ENCODE measurements around the gene UBD. TPM values are rescaled to one million over a fixed set of nuclear protein-coding genes. Genes with fewer than 3 reads are reported as not detected.

The UBD gene
- total RNA-seq, 1 donor from 2014 or later, result 1.6 TPM

GRCh38 chr6:29537714-29538403 lies 21.7 kb downstream of the UBD start:
- no peak overlapping the region for H3K4me3 ChIP-seq (ENCODE audit: low read length in 3 of 3)
- no peak overlapping the region for H3K27ac ChIP-seq (ENCODE audit: low read depth, low read length)
- H3K9me3 ChIP-seq (ENCODE audit: control insufficient read depth in 3 of 3, low read length in 3 of 3), result no peaks in the 10 kb centered on the region
- H3K4me1 ChIP-seq (ENCODE audit: control insufficient read depth in 3 of 3, insufficient read depth in 3 of 3, low read length in 3 of 3), result no peaks in the 10 kb centered on the region
- no peak overlapping the region for H3K9ac ChIP-seq (ENCODE audit: low read depth in 1 of 3, low read length in 3 of 3)
- H3K36me3 ChIP-seq (ENCODE audit: control insufficient read depth in 3 of 3, insufficient read depth in 3 of 3, low read length in 3 of 3), result no peaks in the 10 kb centered on the region
- H3K27me3 ChIP-seq (ENCODE audit: control insufficient read depth in 3 of 3, insufficient read depth in 3 of 3, low read length in 3 of 3), result peaks cover 0 to 8% (median 4%) of the 10 kb centered on the region in 3 donors

GRCh38 chr6:29532320-29532951 lies 27.1 kb downstream of the UBD start:
- Histone ChIP-seq H3K9ac (ENCODE audit: low read depth in 1 of 3, low read length in 3 of 3) (no peak overlapping the region), H3K4me1 (ENCODE audit: control insufficient read depth in 3 of 3, insufficient read depth in 3 of 3, low read length in 3 of 3) (no peaks in the 10 kb centered on the region), H3K4me3 (ENCODE audit: low read length in 3 of 3) (no peak overlapping the region), H3K9me3 (ENCODE audit: control insufficient read depth in 3 of 3, low read length in 3 of 3) (no peaks in the 10 kb centered on the region), H3K27me3 (ENCODE audit: control insufficient read depth in 3 of 3, insufficient read depth in 3 of 3, low read length in 3 of 3) (no peaks in the 10 kb centered on the region), H3K27ac (ENCODE audit: low read depth, low read length) (no peak overlapping the region), H3K36me3 (ENCODE audit: control insufficient read depth in 3 of 3, insufficient read depth in 3 of 3, low read length in 3 of 3) (no peaks in the 10 kb centered on the region)

GRCh38 chr6:29531668-29532067 lies 27.9 kb downstream of the UBD start:
- no peaks in the 10 kb centered on the region for H3K9me3 ChIP-seq (ENCODE audit: control insufficient read depth in 3 of 3, low read length in 3 of 3)
- no peak overlapping the region for H3K9ac ChIP-seq (ENCODE audit: low read depth in 1 of 3, low read length in 3 of 3)
- H3K4me1 ChIP-seq (ENCODE audit: control insufficient read depth in 3 of 3, insufficient read depth in 3 of 3, low read length in 3 of 3), result no peaks in the 10 kb centered on the region
- H3K27me3 ChIP-seq (ENCODE audit: control insufficient read depth in 3 of 3, insufficient read depth in 3 of 3, low read length in 3 of 3), result no peaks in the 10 kb centered on the region
- H3K4me3 ChIP-seq (ENCODE audit: low read length in 3 of 3), result no peak overlapping the region
- no peak overlapping the region for H3K27ac ChIP-seq (ENCODE audit: low read depth, low read length)
- no peaks in the 10 kb centered on the region for H3K36me3 ChIP-seq (ENCODE audit: control insufficient read depth in 3 of 3, insufficient read depth in 3 of 3, low read length in 3 of 3)

GRCh38 chr6:29530671-29531310 lies 28.7 kb downstream of the UBD start:
- no peaks in the 10 kb centered on the region for H3K9me3 ChIP-seq (ENCODE audit: control insufficient read depth in 3 of 3, low read length in 3 of 3)

DNA sequence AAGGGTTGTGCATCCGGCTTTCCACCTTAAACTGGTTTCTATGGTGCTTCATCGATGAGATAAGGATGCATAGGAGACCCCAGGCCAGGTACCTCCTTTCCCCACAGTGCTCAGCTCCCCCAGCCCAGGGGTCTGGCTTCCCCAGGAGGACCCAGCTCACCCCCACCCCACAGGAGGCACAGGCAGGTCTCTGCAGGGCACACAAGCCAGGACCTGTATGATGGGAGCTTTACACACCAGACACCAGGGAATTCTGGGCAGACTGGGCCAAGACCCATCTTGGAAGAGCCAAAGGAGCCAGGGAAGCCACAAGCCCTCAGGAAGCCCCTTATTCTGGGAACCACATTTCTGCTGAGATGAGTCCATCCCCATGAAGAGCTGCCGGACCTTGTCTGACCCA lies 29.6 kb downstream of the UBD start:
- Histone ChIP-seq H3K4me1 (ENCODE audit: control insufficient read depth in 3 of 3, insufficient read depth in 3 of 3, low read length in 3 of 3) (no peaks in the 10 kb centered on the region), H3K27me3 (ENCODE audit: control insufficient read depth in 3 of 3, insufficient read depth in 3 of 3, low read length in 3 of 3) (no peaks in the 10 kb centered on the region), H3K4me3 (ENCODE audit: low read length in 3 of 3) (no peak overlapping the region), H3K27ac (ENCODE audit: low read depth, low read length) (no peak overlapping the region), H3K9ac (ENCODE audit: low read depth in 1 of 3, low read length in 3 of 3) (no peak overlapping the region), H3K36me3 (ENCODE audit: control insufficient read depth in 3 of 3, insufficient read depth in 3 of 3, low read length in 3 of 3) (no peaks in the 10 kb centered on the region), H3K9me3 (ENCODE audit: control insufficient read depth in 3 of 3, low read length in 3 of 3) (no peaks in the 10 kb centered on the region)

More at GRCh38 chr6:29530671-29531310, 28.7 kb downstream of the UBD start:
- H3K27me3 ChIP-seq (ENCODE audit: control insufficient read depth in 3 of 3, insufficient read depth in 3 of 3, low read length in 3 of 3), result no peaks in the 10 kb centered on the region
- no peak overlapping the region for H3K27ac ChIP-seq (ENCODE audit: low read depth, low read length)
- H3K4me3 ChIP-seq (ENCODE audit: low read length in 3 of 3), result no peak overlapping the region
- H3K4me1 ChIP-seq (ENCODE audit: control insufficient read depth in 3 of 3, insufficient read depth in 3 of 3, low read length in 3 of 3), result no peaks in the 10 kb centered on the region
- no peaks in the 10 kb centered on the region for H3K36me3 ChIP-seq (ENCODE audit: control insufficient read depth in 3 of 3, insufficient read depth in 3 of 3, low read length in 3 of 3)
- no peak overlapping the region for H3K9ac ChIP-seq (ENCODE audit: low read depth in 1 of 3, low read length in 3 of 3)

DNA sequence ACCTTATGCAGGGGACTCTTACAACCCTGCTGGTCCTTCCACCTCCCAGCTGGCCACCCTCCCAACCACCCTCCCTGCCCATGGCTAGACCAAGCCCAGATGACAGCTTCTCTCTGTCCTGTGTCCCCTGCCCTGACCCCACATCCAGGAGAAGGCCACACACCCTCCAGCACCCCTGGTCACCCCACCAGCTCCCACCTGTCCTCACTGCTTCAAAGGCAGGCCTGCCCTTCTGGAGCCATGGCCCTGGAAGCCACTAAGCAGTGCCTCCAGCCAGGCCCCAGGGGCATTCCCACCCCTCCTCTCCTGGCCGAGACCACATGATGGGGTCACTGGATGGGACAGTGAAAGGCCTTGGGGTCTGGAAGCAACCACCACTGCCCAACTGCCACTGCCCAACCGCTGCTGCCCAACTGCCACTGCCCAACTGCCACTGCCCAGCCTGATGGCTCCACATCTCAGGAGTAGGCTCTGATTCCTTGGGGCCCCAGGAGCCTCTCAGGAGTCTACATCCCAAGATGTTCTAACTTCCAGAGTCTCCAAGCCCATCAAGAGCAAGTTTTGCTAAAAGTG lies 30.5 kb downstream of the UBD start:
- H3K36me3 ChIP-seq (ENCODE audit: control insufficient read depth in 3 of 3, insufficient read depth in 3 of 3, low read length in 3 of 3), result no peaks in the 10 kb centered on the region
- H3K27me3 ChIP-seq (ENCODE audit: control insufficient read depth in 3 of 3, insufficient read depth in 3 of 3, low read length in 3 of 3), result no peaks in the 10 kb centered on the region
- no peak overlapping the region for H3K9ac ChIP-seq (ENCODE audit: low read depth in 1 of 3, low read length in 3 of 3)
- no peaks in the 10 kb centered on the region for H3K9me3 ChIP-seq (ENCODE audit: control insufficient read depth in 3 of 3, low read length in 3 of 3)
- no peaks in the 10 kb centered on the region for H3K4me1 ChIP-seq (ENCODE audit: control insufficient read depth in 3 of 3, insufficient read depth in 3 of 3, low read length in 3 of 3)
- no peak overlapping the region for H3K4me3 ChIP-seq (ENCODE audit: low read length in 3 of 3)
- H3K27ac ChIP-seq (ENCODE audit: low read depth, low read length), result no peak overlapping the region

DNA sequence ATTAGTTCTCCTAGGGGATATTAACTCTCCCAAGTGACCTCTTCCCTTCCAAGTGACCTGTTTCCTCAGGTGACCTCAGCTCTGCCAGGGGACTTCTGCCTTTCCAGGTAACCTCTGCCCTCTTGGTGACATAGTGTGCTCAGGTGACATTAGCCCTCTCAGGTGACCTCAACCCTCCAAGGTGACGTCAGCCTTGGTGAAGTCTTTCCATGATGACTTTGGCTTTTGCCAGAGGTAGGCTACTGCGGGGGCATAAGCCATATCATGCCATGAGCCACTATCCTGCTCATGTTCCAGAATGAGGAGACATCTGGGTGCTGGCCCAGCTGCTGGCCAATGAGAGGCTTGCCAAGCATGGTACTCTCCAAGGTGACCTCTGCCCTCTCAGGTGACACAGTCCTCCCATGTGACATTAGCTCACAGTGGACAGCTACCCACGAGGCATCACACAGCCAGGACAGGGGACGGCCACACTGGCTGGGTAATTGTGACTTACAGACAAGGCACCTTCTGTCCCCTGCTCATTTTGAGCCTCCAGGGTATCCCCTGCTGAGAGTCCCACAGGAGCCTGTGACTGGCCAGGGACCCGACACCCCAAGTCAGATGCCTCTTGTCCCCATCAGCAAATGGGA lies 31.1 kb downstream of the UBD start:
- Histone ChIP-seq H3K9me3 (ENCODE audit: control insufficient read depth in 3 of 3, low read length in 3 of 3) (no peaks in the 10 kb centered on the region), H3K27ac (ENCODE audit: low read depth, low read length) (no peak overlapping the region), H3K9ac (ENCODE audit: low read depth in 1 of 3, low read length in 3 of 3) (no peak overlapping the region), H3K4me3 (ENCODE audit: low read length in 3 of 3) (no peak overlapping the region), H3K27me3 (ENCODE audit: control insufficient read depth in 3 of 3, insufficient read depth in 3 of 3, low read length in 3 of 3) (no peaks in the 10 kb centered on the region), H3K36me3 (ENCODE audit: control insufficient read depth in 3 of 3, insufficient read depth in 3 of 3, low read length in 3 of 3) (no peaks in the 10 kb centered on the region), H3K4me1 (ENCODE audit: control insufficient read depth in 3 of 3, insufficient read depth in 3 of 3, low read length in 3 of 3) (no peaks in the 10 kb centered on the region)

DNA sequence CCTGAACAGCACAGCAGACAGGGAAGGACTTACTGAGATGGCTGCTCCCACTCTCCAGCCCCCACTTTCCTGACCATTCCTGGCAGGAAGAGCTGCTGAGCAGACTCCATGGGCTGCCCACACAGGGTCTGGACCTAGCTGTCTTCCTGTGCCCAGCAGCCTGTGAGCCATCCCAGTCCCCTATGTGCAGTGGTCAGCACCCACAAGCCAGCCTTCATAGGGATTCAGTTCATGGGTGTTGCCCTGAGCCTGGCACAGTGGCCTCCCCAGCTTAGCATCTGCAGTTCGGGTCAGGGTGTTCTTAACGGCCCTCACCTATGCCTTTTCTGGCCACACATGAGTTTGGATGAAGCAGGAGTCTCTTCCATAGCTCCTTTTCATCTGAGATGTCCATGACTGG lies 32.0 kb downstream of the UBD start:
- Histone ChIP-seq H3K4me1 (ENCODE audit: control insufficient read depth in 3 of 3, insufficient read depth in 3 of 3, low read length in 3 of 3) (no peaks in the 10 kb centered on the region), H3K27me3 (ENCODE audit: control insufficient read depth in 3 of 3, insufficient read depth in 3 of 3, low read length in 3 of 3) (no peaks in the 10 kb centered on the region), H3K9me3 (ENCODE audit: control insufficient read depth in 3 of 3, low read length in 3 of 3) (no peaks in the 10 kb centered on the region), H3K4me3 (ENCODE audit: low read length in 3 of 3) (no peak overlapping the region), H3K9ac (ENCODE audit: low read depth in 1 of 3, low read length in 3 of 3) (no peak overlapping the region), H3K27ac (ENCODE audit: low read depth, low read length) (no peak overlapping the region), H3K36me3 (ENCODE audit: control insufficient read depth in 3 of 3, insufficient read depth in 3 of 3, low read length in 3 of 3) (no peaks in the 10 kb centered on the region)

GRCh38 chr6:29527126-29527525 lies 32.4 kb downstream of the UBD start:
- Histone ChIP-seq H3K9ac (ENCODE audit: low read depth in 1 of 3, low read length in 3 of 3) (no peak overlapping the region), H3K4me1 (ENCODE audit: control insufficient read depth in 3 of 3, insufficient read depth in 3 of 3, low read length in 3 of 3) (no peaks in the 10 kb centered on the region), H3K27ac (ENCODE audit: low read depth, low read length) (no peak overlapping the region), H3K9me3 (ENCODE audit: control insufficient read depth in 3 of 3, low read length in 3 of 3) (no peaks in the 10 kb centered on the region), H3K27me3 (ENCODE audit: control insufficient read depth in 3 of 3, insufficient read depth in 3 of 3, low read length in 3 of 3) (no peaks in the 10 kb centered on the region), H3K36me3 (ENCODE audit: control insufficient read depth in 3 of 3, insufficient read depth in 3 of 3, low read length in 3 of 3) (no peaks in the 10 kb centered on the region), H3K4me3 (ENCODE audit: low read length in 3 of 3) (no peak overlapping the region)

DNA sequence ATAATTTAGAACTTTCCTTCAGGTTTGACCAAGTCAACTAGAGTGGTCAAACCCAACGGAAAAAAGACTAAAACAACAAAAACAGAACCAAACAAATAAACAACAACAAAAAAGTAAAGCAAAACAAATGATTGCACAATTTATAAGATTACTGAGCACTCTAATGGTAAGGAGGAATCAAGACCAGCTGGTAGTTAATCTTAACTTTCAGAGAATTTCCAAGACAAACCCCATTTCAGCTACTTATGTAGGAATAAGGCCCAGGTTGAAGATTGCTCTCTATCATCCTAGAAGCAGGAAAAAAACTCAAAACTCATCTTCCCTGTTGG lies 34.3 kb downstream of the UBD start:
- Histone ChIP-seq H3K36me3 (ENCODE audit: control insufficient read depth in 3 of 3, insufficient read depth in 3 of 3, low read length in 3 of 3) (no peaks in the 10 kb centered on the region), H3K27me3 (ENCODE audit: control insufficient read depth in 3 of 3, insufficient read depth in 3 of 3, low read length in 3 of 3) (no peaks in the 10 kb centered on the region), H3K4me3 (ENCODE audit: low read length in 3 of 3) (no peak overlapping the region)

More for the DNA sequence above, 34.3 kb downstream of the UBD start:
- Histone ChIP-seq H3K9me3 (ENCODE audit: control insufficient read depth in 3 of 3, low read length in 3 of 3) (no peaks in the 10 kb centered on the region), H3K4me1 (ENCODE audit: control insufficient read depth in 3 of 3, insufficient read depth in 3 of 3, low read length in 3 of 3) (no peaks in the 10 kb centered on the region), H3K9ac (ENCODE audit: low read depth in 1 of 3, low read length in 3 of 3) (no peak overlapping the region), H3K27ac (ENCODE audit: low read depth, low read length) (no peak overlapping the region)
